ENCODE measurements around the gene SLC16A6. TPM values are rescaled to one million over a fixed set of nuclear protein-coding genes. Genes with fewer than 3 reads are reported as not detected.
"Not testable (repeated sequence)": the region's sequence is repeated elsewhere in the genome, so short reads cannot be mapped to it uniquely, and the experiment has no call there.

SLC16A6 gene
- under 1 TPM in 3 of 6 donors, not detected in 3; 0.34 to 0.62 (median 0.41) TPM for polyA plus RNA-seq (ENCODE audit: low read depth in 6 of 6)

- H3K27me3 Mint-ChIP-seq = no peaks in the 10 kb centered on the region
- H3K9me3 Mint-ChIP-seq = no peaks in the 10 kb centered on the region
- H3K36me3 Mint-ChIP-seq = no peaks in the 10 kb centered on the region
- H3K4me3 Mint-ChIP-seq = peak within 1 kb of the TSS; percentile 86 to 96 (median 93)
- peak within 1 kb of the TSS; percentile 77 to 97 (median 92) for H3K27ac Mint-ChIP-seq
- DNase-seq (peak; percentile 80), ATAC-seq (ENCODE audit: low read depth in 2 of 2) (peak; percentile 47 to 52)
- H3K4me1 Mint-ChIP-seq = peaks cover 25 to 45% (median 42%) of the 10 kb centered on the region in 3 donors
These were observed at the start of gene SLC16A6, which contains the start of gene ARSG for GRCh38 chr17:68290955-68291835. SLC16A6 (minus strand) TSS chr17:68291127; CDS start chr17:68278320, 12,807 bp downstream. ARSG (plus strand) TSS chr17:68291495; CDS start chr17:68307494, 15,999 bp downstream.

GRCh38 chr17:68334393-68334792, 43.5 kb upstream of the SLC16A6 start:
- Mint-ChIP-seq H3K4me1 (no peaks in the 10 kb centered on the region), H3K27ac (no peak overlapping the region), H3K36me3 (peaks cover 4 to 8% of the 10 kb centered on the region in 2 donors), H3K4me3 (peak overlapping the region in 1 of 8 donors; percentile 40), H3K9me3 (peaks cover 8 to 33% (median 23%) of the 10 kb centered on the region in 7 donors), H3K27me3 (peaks cover 0 to 5% (median 5%) of the 10 kb centered on the region in 3 donors)
- no peak for DNase-seq
- ATAC-seq (ENCODE audit: low read depth in 2 of 2) = no peak

- DNase-seq; ATAC-seq (ENCODE audit: low read depth in 2 of 2); H3K36me3 Mint-ChIP-seq; H3K27ac Mint-ChIP-seq; H3K4me3 Mint-ChIP-seq; H3K4me1 Mint-ChIP-seq; H3K27me3 Mint-ChIP-seq: not testable (repeated sequence)
- peaks cover 8 to 33% (median 23%) of the 10 kb centered on the region in 7 donors for H3K9me3 Mint-ChIP-seq
These were observed 41.0 kb upstream of the SLC16A6 start for GRCh38 chr17:68331932-68332331.

- H3K36me3 Mint-ChIP-seq = peaks cover 4 to 8% of the 10 kb centered on the region in 2 donors
- H3K27me3 Mint-ChIP-seq = peaks cover 0 to 11% (median 0%) of the 10 kb centered on the region in 3 donors
These were observed 38.4 kb upstream of the SLC16A6 start for GRCh38 chr17:68329331-68329730.

GRCh38 chr17:68328676-68329075, 37.7 kb upstream of the SLC16A6 start:
- Mint-ChIP-seq H3K36me3 (peaks cover 4 to 8% of the 10 kb centered on the region in 2 donors), H3K27me3 (peaks cover 0 to 11% (median 0%) of the 10 kb centered on the region in 3 donors), H3K4me3 (no peak overlapping the region), H3K4me1 (no peaks in the 10 kb centered on the region), H3K27ac (no peak overlapping the region), H3K9me3 (peaks cover 8 to 33% (median 23%) of the 10 kb centered on the region in 7 donors)
- no peak for ATAC-seq (ENCODE audit: low read depth in 2 of 2)
- no peak for DNase-seq

More at GRCh38 chr17:68329331-68329730, 38.4 kb upstream of the SLC16A6 start:
- Mint-ChIP-seq H3K4me3 (no peak overlapping the region), H3K4me1 (no peaks in the 10 kb centered on the region), H3K9me3 (peaks cover 8 to 33% (median 23%) of the 10 kb centered on the region in 7 donors), H3K27ac (no peak overlapping the region)
- DNase-seq (no peak), ATAC-seq (ENCODE audit: low read depth in 2 of 2) (no peak)

- H3K27ac Mint-ChIP-seq = peak overlapping the region in 1 of 6 donors; percentile 33
- no peak for ATAC-seq (ENCODE audit: low read depth in 2 of 2)
- no peaks in the 10 kb centered on the region for H3K4me1 Mint-ChIP-seq
- H3K36me3 Mint-ChIP-seq = peaks cover 4 to 8% of the 10 kb centered on the region in 2 donors
- no peak overlapping the region for H3K4me3 Mint-ChIP-seq
- H3K9me3 Mint-ChIP-seq = peaks cover 7 to 31% (median 22%) of the 10 kb centered on the region in 7 donors
- no peak for DNase-seq
- peaks cover 0 to 11% (median 0%) of the 10 kb centered on the region in 3 donors for H3K27me3 Mint-ChIP-seq
These were observed 37.1 kb upstream of the SLC16A6 start for GRCh38 chr17:68327823-68328557.

- Mint-ChIP-seq H3K27me3 (peaks cover 0 to 11% (median 3%) of the 10 kb centered on the region in 3 donors), H3K36me3 (peaks cover 4 to 8% of the 10 kb centered on the region in 2 donors), H3K4me1 (no peaks in the 10 kb centered on the region), H3K27ac (no peak overlapping the region), H3K4me3 (no peak overlapping the region), H3K9me3 (peaks cover 5 to 19% (median 13%) of the 10 kb centered on the region in 7 donors)
- ATAC-seq (ENCODE audit: low read depth in 2 of 2) (no peak), DNase-seq (no peak)
These were observed 35.8 kb upstream of the SLC16A6 start for GRCh38 chr17:68326681-68327080.

- peak overlapping the region in 1 of 6 donors; percentile 81 for H3K27ac Mint-ChIP-seq
- no peak for DNase-seq
These were observed 35.0 kb upstream of the SLC16A6 start for GRCh38 chr17:68325961-68326360.

GRCh38 chr17:68324654-68325336, 33.9 kb upstream of the SLC16A6 start:
- peaks cover 0 to 6% (median 0%) of the 10 kb centered on the region in 7 donors for H3K9me3 Mint-ChIP-seq
- H3K36me3 Mint-ChIP-seq = peaks cover 0 to 12% of the 10 kb centered on the region in 2 donors
- H3K4me1 Mint-ChIP-seq = peaks cover 3 to 8% (median 6%) of the 10 kb centered on the region in 3 donors
- H3K27ac Mint-ChIP-seq = no peak overlapping the region
- peaks cover 6 to 13% (median 9%) of the 10 kb centered on the region in 3 donors for H3K27me3 Mint-ChIP-seq
- H3K4me3 Mint-ChIP-seq = no peak overlapping the region
- no peak for DNase-seq
- ATAC-seq (ENCODE audit: low read depth in 2 of 2) = no peak

More at GRCh38 chr17:68325961-68326360, 35.0 kb upstream of the SLC16A6 start:
- H3K4me3 Mint-ChIP-seq = no peak overlapping the region
- peaks cover 0 to 11% (median 3%) of the 10 kb centered on the region in 3 donors for H3K27me3 Mint-ChIP-seq
- H3K36me3 Mint-ChIP-seq = peaks cover 4 to 8% of the 10 kb centered on the region in 2 donors
- ATAC-seq (ENCODE audit: low read depth in 2 of 2) = no peak
- no peaks in the 10 kb centered on the region for H3K4me1 Mint-ChIP-seq
- H3K9me3 Mint-ChIP-seq = peaks cover 4 to 13% (median 7%) of the 10 kb centered on the region in 7 donors

GRCh38 chr17:68324114-68324513, 33.2 kb upstream of the SLC16A6 start:
- H3K4me1 Mint-ChIP-seq = peaks cover 10 to 15% (median 13%) of the 10 kb centered on the region in 3 donors
- DNase-seq (no peak), ATAC-seq (ENCODE audit: low read depth in 2 of 2) (no peak)
- peaks cover 6 to 18% (median 9%) of the 10 kb centered on the region in 3 donors for H3K27me3 Mint-ChIP-seq
- H3K4me3 Mint-ChIP-seq = no peak overlapping the region
- H3K36me3 Mint-ChIP-seq = peaks cover 0 to 12% of the 10 kb centered on the region in 2 donors
- no peak overlapping the region for H3K27ac Mint-ChIP-seq
- peaks cover 0 to 2% (median 0%) of the 10 kb centered on the region in 7 donors for H3K9me3 Mint-ChIP-seq

GRCh38 chr17:68322630-68323029, 31.7 kb upstream of the SLC16A6 start:
- Mint-ChIP-seq H3K27ac (no peak overlapping the region), H3K4me3 (no peak overlapping the region), H3K4me1 (peaks cover 13 to 21% (median 16%) of the 10 kb centered on the region in 3 donors), H3K9me3 (peaks cover 0 to 2% (median 0%) of the 10 kb centered on the region in 7 donors), H3K27me3 (peaks cover 6 to 18% (median 9%) of the 10 kb centered on the region in 3 donors), H3K36me3 (peaks cover 0 to 12% of the 10 kb centered on the region in 2 donors)
- no peak for ATAC-seq (ENCODE audit: low read depth in 2 of 2)
- no peak for DNase-seq

GRCh38 chr17:68321556-68321954, 30.6 kb upstream of the SLC16A6 start:
- Mint-ChIP-seq H3K9me3 (peaks cover 0 to 2% (median 0%) of the 10 kb centered on the region in 7 donors), H3K27ac (peak overlapping the region in 1 of 6 donors; percentile 73), H3K36me3 (peaks cover 0 to 12% of the 10 kb centered on the region in 2 donors), H3K27me3 (peaks cover 6 to 18% (median 10%) of the 10 kb centered on the region in 3 donors), H3K4me1 (peaks cover 13 to 21% (median 16%) of the 10 kb centered on the region in 3 donors), H3K4me3 (no peak overlapping the region)
- no peak for ATAC-seq (ENCODE audit: low read depth in 2 of 2)
- DNase-seq = no peak

All from naive B cell (primary cell).